ENCODE results near the gene HNRNPL. TPM values are rescaled to one million over a fixed set of nuclear protein-coding genes. Genes with fewer than 3 reads are reported as not detected.

HNRNPL gene
- total and polyA plus RNA-seq, 10 of the 15 experiments (the other 5 are each of a cell fraction or from before 2014, with no cell fraction given): 32.5 to 512 (median 306) TPM

- in situ Hi-C loops (cut with MboI) (no loop called here), intact Hi-C loops (cut with micrococcal nuclease; ENCODE audit: unreplicated experiment) (no loop called here)
- H3K79me2 ChIP-seq (ENCODE audit: control insufficient read depth, insufficient read depth, low read length): no peaks in the 10 kb centered on the region
- no peak overlapping the region for H3K4me3 ChIP-seq
- H3K9ac ChIP-seq (ENCODE audit: control insufficient read depth, insufficient read depth, low read length): no peak overlapping the region
- ATAC-seq (no peak), FAIRE-seq (no peak), DNase-seq (ENCODE audit: low read depth, low spot score) (no peak)
- H3K4me2 ChIP-seq (ENCODE audit: control insufficient read depth, insufficient read depth): 0 out of 2 replicates have a peak overlapping the region, but pooled peaks have one; percentile 4
- peaks cover 0 to 4% of the 10 kb centered on the region in 2 experiments; a peak in 1 of 4 replicates for H3K36me3 ChIP-seq (ENCODE audit: control insufficient read depth in 2 of 2, insufficient read depth in 2 of 2, low read length in 1 of 2)
- WGBS (ENCODE audit: insufficient coverage, insufficient replicate concordance, low lambda C conversion rate, missing lambda C conversion rate): 89% methylated on average over 16 of the region's 19 CpGs
- POLR2A ChIA-PET: interaction anchor here (1.5 to 2.5 kb wide), 3 partner anchors 7 to 30 kb away, joined by 7 to 12 read pairs (median 10); partner anchors contain the start of genes HNRNPL, NFKBIB, RINL and SIRT2
- TF ChIP-seq HDGF (IDR thresholded peaks at IDR 0.05): no peak
- TF ChIP-seq IRF5 (IDR thresholded peaks at IDR 0.05; ENCODE audit: borderline replicate concordance): no peak
- TF ChIP-seq NR2C2 (IDR thresholded peaks at IDR 0.05; ENCODE audit: borderline replicate concordance, control insufficient read depth, insufficient read length, low read depth): no peak
- TF ChIP-seq MAX (IDR thresholded peaks at IDR 0.05; ENCODE audit: low read depth, low read length): no peak
- TF ChIP-seq BMI1 (IDR thresholded peaks at IDR 0.05; ENCODE audit: borderline replicate concordance): no peak
- no peak for TF ChIP-seq ZNF24 (IDR thresholded peaks at IDR 0.05)
- TF ChIP-seq PML (IDR thresholded peaks at IDR 0.05; ENCODE audit: low read length): no peak
- no peak for TF ChIP-seq YY1 (IDR thresholded peaks at IDR 0.05; ENCODE audit: low read depth, low read length)
- TF ChIP-seq SUPT20H (IDR thresholded peaks at IDR 0.05; ENCODE audit: borderline replicate concordance, control insufficient read depth, low read depth, low read length): no peak
- TF ChIP-seq EED (IDR thresholded peaks at IDR 0.05; ENCODE audit: low read depth): no peak
- TF ChIP-seq ZBTB33 (IDR thresholded peaks at IDR 0.05): no peak
- no peak for TF ChIP-seq IRF4 (IDR thresholded peaks at IDR 0.05; ENCODE audit: low read depth, low read length)
- no peak for TF ChIP-seq SP1 (IDR thresholded peaks at IDR 0.05; ENCODE audit: low read depth, low read length)
- TF ChIP-seq STAT3 (IDR thresholded peaks at IDR 0.05; ENCODE audit: low read depth, low read length): no peak
- no peak for TF ChIP-seq KLF5 (IDR thresholded peaks at IDR 0.05; ENCODE audit: partially characterized antibody)
- TF ChIP-seq IKZF1 (conservative IDR thresholded peaks at IDR 0.05): no peak
- TF ChIP-seq MTA2 (IDR thresholded peaks at IDR 0.05; ENCODE audit: low read depth): no peak
- TF ChIP-seq RELA (IDR thresholded peaks at IDR 0.05; ENCODE audit: borderline replicate concordance, partially characterized antibody): no peak
- H2AFZ ChIP-seq (ENCODE audit: control insufficient read depth, low read depth, low read length): no peak overlapping the region
- no peak overlapping the region for H3K27ac ChIP-seq (ENCODE audit: control insufficient read depth, insufficient read depth)
- BruUV-seq (replicated peaks): no TSS peak
- no peaks in the 10 kb centered on the region for H3K27me3 ChIP-seq (replicated peaks in 1 of 2; ENCODE audit: control insufficient read depth in 2 of 2, insufficient read depth in 2 of 2, low read length in 1 of 2)
- H4K20me1 ChIP-seq (ENCODE audit: control insufficient read depth, insufficient read depth): no peaks in the 10 kb centered on the region
- no peaks in the 10 kb centered on the region for H3K9me3 ChIP-seq (replicated peaks; ENCODE audit: control insufficient read depth, insufficient read depth, low read length)
- CTCF ChIA-PET: interaction anchor here (0.6 to 2.5 kb wide), 5 partner anchors 17 to 660 kb away, joined by 3 to 14 read pairs (median 3); partner anchors contain the start of genes ECH1 and FBXO17
- RAD21 ChIA-PET (ENCODE audit: unreplicated experiment): interaction anchor here (1.8 to 4.3 kb wide), 6 partner anchors 10 to 39 kb away, joined by 7 to 34 read pairs (median 20); partner anchors contain the start of genes ECH1, HNRNPL and NFKBIB
- SMC1A ChIA-PET (ENCODE audit: uncharacterized antibody, unreplicated experiment): interaction anchor here (0.8 to 1.6 kb wide), 3 partner anchors 19 to 467 kb away, joined by 3 to 4 read pairs (median 4); partner anchors contain the start of genes FAM98C, MRPS12 and SARS2
- H3K4me1 ChIP-seq (ENCODE audit: control insufficient read depth, insufficient read depth, low read length): peaks cover 18% of the 10 kb centered on the region
These were observed 20.8 kb upstream of the HNRNPL start for GRCh38 chr19:38870612-38871011.
